ENCODE data around the gene BTBD9. TPM values are rescaled to one million over a fixed set of nuclear protein-coding genes. Genes with fewer than 3 reads are reported as not detected.

The BTBD9 gene
- total and polyA plus RNA-seq, 9 of the 15 experiments (the other 6 are each of a cell fraction or from before 2014, with no cell fraction given) = 0.08 to 1.6 (median 0.58) TPM

DNA sequence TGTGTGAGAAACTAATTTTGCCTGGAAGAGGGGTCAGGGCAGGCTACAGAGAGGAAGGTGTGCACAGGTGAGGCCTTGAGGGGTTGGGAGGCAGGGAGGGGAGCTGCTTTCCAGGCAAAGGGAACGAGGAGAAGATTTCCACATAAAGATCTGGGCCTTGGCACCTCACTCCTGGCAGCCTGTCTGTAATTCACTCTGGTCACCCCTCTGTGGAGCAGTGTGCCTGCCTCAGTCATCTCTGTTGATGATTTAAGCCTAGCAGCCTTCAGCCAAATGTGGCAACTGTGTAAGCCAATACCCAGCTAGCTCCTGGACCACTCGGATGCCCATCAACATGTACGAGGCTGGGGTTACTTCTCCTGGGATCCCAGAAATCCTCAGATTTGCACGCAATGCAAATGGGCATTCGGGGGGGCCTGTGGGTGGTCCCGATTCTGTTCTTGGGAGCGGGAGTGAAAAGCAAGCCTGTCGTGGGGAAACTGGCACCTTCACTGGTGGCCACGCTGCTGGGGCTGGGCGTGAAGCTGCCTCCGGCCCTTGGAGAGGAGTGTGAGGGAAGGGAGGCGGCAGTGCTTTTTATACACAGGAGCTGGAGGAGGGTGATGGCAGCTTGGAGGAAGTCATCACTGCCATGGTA is 459.8 kb downstream of the BTBD9 start:
- no peak for FAIRE-seq

More for the DNA sequence above, 459.8 kb downstream of the BTBD9 start:
- no TSS peak for BruUV-seq (replicated peaks)
- Histone ChIP-seq H3K4me2 (ENCODE audit: insufficient read depth, low read length) (no peak overlapping the region), H3K9me3 (replicated peaks; ENCODE audit: control insufficient read depth, insufficient read depth, low read depth, low read length) (no peaks in the 10 kb centered on the region), H3K36me3 (ENCODE audit: control insufficient read depth, insufficient read depth, low read length) (no peaks in the 10 kb centered on the region), H3K9me1 (ENCODE audit: control insufficient read depth, insufficient read depth, low read length) (no peaks in the 10 kb centered on the region), H3K27ac (ENCODE audit: extremely low read depth, low read depth, low read length) (no peak overlapping the region), H4K20me1 (replicated peaks; ENCODE audit: control insufficient read depth, insufficient read depth, low read length) (peaks cover 2% of the 10 kb centered on the region; the same call in 1 of the 2 replicates), H3K79me2 (ENCODE audit: control insufficient read depth, insufficient read depth, low read length) (no peaks in the 10 kb centered on the region), H3K4me1 (replicated peaks in 1 of 2; ENCODE audit: control insufficient read depth in 2 of 2, insufficient read depth in 2 of 2, low read length in 2 of 2) (no peaks in the 10 kb centered on the region; a peak in 1 of 5 replicates), H3K9ac (ENCODE audit: insufficient read depth in 1 of 2, low read depth in 2 of 2, low read length in 2 of 2) (no peak overlapping the region), H2AFZ (ENCODE audit: low read depth, low read length) (no peak overlapping the region), H3K27me3 (ENCODE audit: control insufficient read depth in 2 of 2, insufficient read depth in 2 of 2, low read length in 2 of 2) (peaks cover 47 to 77% of the 10 kb centered on the region in 2 experiments), H3K4me3 (no peak overlapping the region)
- CTCF ChIA-PET (ENCODE audit: low intra/inter-chr PET ratio) = no interaction called here
- intact Hi-C loops (cut with micrococcal nuclease) (no loop called here), in situ Hi-C loops (cut with MboI) (no loop called here)
- TF ChIP-seq TCF7 (IDR thresholded peaks at IDR 0.05; ENCODE audit: borderline replicate concordance) (no peak), U2AF1 (optimal IDR thresholded peaks at IDR 0.05; ENCODE audit: low read depth, low read length) (no peak), RUNX1 (IDR thresholded peaks at IDR 0.05; ENCODE audit: low read depth) (no peak), SAFB2 (IDR thresholded peaks at IDR 0.05; ENCODE audit: borderline replicate concordance, low read depth, low read length, severe bottlenecking) (no peak), RBM15 (IDR thresholded peaks at IDR 0.05; ENCODE audit: insufficient read depth, low read length) (no peak), CREBBP (IDR thresholded peaks at IDR 0.05; ENCODE audit: low read depth, low read length) (no peak), HDAC1 (IDR thresholded peaks at IDR 0.05) (no peak), CXXC5 (CRISPR knock-in tag; IDR thresholded peaks at IDR 0.05) (no peak)
- TF ChIP-seq, protein P1, sequence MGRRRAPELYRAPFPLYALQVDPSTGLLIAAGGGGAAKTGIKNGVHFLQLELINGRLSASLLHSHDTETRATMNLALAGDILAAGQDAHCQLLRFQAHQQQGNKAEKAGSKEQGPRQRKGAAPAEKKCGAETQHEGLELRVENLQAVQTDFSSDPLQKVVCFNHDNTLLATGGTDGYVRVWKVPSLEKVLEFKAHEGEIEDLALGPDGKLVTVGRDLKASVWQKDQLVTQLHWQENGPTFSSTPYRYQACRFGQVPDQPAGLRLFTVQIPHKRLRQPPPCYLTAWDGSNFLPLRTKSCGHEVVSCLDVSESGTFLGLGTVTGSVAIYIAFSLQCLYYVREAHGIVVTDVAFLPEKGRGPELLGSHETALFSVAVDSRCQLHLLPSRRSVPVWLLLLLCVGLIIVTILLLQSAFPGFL (CRISPR knock-in tag; IDR thresholded peaks at IDR 0.05) = no peak
- TF ChIP-seq, protein P2, sequence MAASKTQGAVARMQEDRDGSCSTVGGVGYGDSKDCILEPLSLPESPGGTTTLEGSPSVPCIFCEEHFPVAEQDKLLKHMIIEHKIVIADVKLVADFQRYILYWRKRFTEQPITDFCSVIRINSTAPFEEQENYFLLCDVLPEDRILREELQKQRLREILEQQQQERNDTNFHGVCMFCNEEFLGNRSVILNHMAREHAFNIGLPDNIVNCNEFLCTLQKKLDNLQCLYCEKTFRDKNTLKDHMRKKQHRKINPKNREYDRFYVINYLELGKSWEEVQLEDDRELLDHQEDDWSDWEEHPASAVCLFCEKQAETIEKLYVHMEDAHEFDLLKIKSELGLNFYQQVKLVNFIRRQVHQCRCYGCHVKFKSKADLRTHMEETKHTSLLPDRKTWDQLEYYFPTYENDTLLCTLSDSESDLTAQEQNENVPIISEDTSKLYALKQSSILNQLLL (CRISPR knock-in tag; IDR thresholded peaks at IDR 0.05; ENCODE audit: borderline replicate concordance) = no peak
- ATAC-seq = no peak
- POLR2A ChIA-PET = interaction anchor here (0.6 kb wide), 1 partner anchor 20 kb away, joined by 4 read pairs; no protein-coding TSS in a partner anchor
- DNase-seq (ENCODE audit: extremely low read depth in 1 of 4, low spot score in 3 of 4) = no peak
- 2% methylated on average over 12 of the region's 12 CpGs for WGBS (ENCODE audit: insufficient coverage, low coverage, missing lambda C conversion rate)
